ENCODE results near the gene CCDC157. TPM values are rescaled to one million over a fixed set of nuclear protein-coding genes. Genes with fewer than 3 reads are reported as not detected.
A peak's percentile ranks its signal among the peaks of the same experiment; 100 is the strongest.

Gene CCDC157
- total RNA-seq, 4 donors from 2014 or later = 0.99 to 1.9 (median 1.5) TPM

DNA sequence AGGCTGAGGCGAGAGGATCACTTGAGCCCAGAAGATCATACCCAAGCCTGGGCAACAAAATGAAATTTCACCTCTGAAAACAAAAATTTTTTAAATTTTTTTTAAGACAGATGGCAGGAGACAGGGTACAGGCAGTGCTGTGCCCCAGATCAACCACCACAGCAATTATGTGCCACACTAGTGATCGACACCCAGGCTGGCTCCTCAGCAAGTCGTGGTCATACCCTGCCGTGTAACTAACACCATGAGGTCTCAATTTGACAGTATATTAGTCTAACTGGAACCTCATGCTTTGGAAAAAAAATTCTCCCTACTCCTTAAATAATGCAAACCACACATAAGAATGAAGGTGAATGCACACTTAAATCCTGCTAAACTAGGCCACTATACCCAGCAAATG lies 8.4 kb upstream of the CCDC157 start:
- peaks cover 0 to 98% of the 10 kb centered on the region in 2 donors for H3K36me3 ChIP-seq
- no peak overlapping the region for H3K4me3 ChIP-seq
- 67 to 70% methylated on average over 3 to 4 of the region's 4 CpGs for WGBS, 2 donors (ENCODE audit: low coverage in 1 of 2)
- no peaks in the 10 kb centered on the region for H3K9me3 ChIP-seq
- TF ChIP-seq POLR2A (IDR thresholded peaks at IDR 0.05) (no peak), POLR2AphosphoS5 (IDR thresholded peaks at IDR 0.05) (no peak), EP300 (IDR thresholded peaks at IDR 0.05) (no peak)
- TF ChIP-seq, protein P1, sequence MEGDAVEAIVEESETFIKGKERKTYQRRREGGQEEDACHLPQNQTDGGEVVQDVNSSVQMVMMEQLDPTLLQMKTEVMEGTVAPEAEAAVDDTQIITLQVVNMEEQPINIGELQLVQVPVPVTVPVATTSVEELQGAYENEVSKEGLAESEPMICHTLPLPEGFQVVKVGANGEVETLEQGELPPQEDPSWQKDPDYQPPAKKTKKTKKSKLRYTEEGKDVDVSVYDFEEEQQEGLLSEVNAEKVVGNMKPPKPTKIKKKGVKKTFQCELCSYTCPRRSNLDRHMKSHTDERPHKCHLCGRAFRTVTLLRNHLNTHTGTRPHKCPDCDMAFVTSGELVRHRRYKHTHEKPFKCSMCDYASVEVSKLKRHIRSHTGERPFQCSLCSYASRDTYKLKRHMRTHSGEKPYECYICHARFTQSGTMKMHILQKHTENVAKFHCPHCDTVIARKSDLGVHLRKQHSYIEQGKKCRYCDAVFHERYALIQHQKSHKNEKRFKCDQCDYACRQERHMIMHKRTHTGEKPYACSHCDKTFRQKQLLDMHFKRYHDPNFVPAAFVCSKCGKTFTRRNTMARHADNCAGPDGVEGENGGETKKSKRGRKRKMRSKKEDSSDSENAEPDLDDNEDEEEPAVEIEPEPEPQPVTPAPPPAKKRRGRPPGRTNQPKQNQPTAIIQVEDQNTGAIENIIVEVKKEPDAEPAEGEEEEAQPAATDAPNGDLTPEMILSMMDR (IDR thresholded peaks at IDR 0.05) = no peak
- peak overlapping the region in 1 of 4 donors; percentile 22 for H3K27ac ChIP-seq
- no peaks in the 10 kb centered on the region for H3K27me3 ChIP-seq
- no peak for ATAC-seq
- peaks cover 0 to 63% (median 3%) of the 10 kb centered on the region in 3 donors for H3K4me1 ChIP-seq

DNA sequence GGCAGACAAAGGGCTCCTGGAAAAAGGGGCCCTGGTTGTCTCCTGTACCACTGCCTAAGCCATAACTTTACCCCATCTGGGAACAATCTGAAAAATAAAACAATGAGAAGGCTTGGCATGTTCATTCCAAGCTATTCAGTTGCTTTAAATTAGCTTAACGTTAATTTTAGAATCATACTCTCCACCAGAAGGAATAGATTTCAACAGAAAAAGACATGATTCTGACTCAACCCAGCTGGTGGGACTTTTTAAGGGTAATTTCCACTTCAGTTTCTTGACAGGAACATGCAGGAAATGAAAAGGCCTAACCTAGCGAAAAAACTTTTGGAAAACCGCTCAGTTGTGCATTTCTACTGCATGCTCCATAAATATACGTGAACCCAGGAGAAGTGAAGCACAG lies 8.0 kb upstream of the CCDC157 start:
- TF ChIP-seq POLR2AphosphoS5 (IDR thresholded peaks at IDR 0.05) = no peak
- no peak for TF ChIP-seq POLR2A (IDR thresholded peaks at IDR 0.05)
- TF ChIP-seq EP300 (IDR thresholded peaks at IDR 0.05) = no peak
- TF ChIP-seq, protein P1 (IDR thresholded peaks at IDR 0.05) = no peak
- no peak overlapping the region for H3K4me3 ChIP-seq
- peaks cover 0 to 98% of the 10 kb centered on the region in 2 donors for H3K36me3 ChIP-seq
- H3K4me1 ChIP-seq = peaks cover 0 to 63% (median 3%) of the 10 kb centered on the region in 3 donors
- ATAC-seq = no peak
- no peaks in the 10 kb centered on the region for H3K9me3 ChIP-seq
- H3K27ac ChIP-seq = peak overlapping the region in 1 of 4 donors; percentile 22
- WGBS, 2 donors (ENCODE audit: low coverage in 1 of 2) = 55 to 69% methylated on average over 4 of the region's 4 CpGs
- H3K27me3 ChIP-seq = no peaks in the 10 kb centered on the region

DNA sequence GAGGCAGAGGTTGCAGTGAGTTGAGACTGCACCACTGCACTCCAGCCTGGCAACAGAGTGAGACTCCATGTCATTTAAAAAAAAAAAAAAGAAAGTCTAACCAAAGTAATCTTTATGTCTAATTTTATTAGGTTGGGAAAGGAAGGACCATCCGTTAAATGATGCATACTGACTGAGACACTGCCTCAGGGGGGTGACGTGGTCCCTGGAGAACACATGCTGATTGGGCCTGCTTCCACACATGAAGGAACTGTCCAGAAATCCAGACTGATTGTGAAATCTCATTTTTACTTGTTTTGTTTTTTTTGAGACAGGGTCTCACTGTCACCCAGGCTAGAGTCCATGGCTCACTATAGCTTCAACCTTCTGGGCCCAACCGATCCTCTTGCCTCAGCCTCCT lies 5.6 kb upstream of the CCDC157 start:
- H3K36me3 ChIP-seq = peaks cover 0 to 73% of the 10 kb centered on the region in 2 donors
- ATAC-seq = no peak

DNA sequence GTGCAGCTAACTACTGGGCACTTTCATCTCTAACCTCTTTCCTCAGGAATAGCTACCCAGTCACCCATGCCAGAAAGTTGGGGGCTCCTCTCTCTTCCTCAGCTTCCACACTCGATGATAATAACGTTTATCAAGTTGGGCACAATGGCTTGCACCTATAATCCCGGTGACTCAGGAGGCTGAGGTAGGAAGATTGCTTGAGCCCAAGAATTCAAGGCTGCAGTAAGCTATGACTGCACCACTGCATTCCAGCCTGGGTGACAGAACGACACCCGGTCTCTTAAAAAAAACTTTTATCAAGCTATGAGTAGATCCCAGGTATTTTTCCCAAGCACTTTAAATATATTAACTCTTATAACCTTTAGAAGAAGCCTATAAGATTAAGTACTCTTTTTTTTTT lies 2.2 kb upstream of the CCDC157 start:
- no peaks in the 10 kb centered on the region for H3K27me3 ChIP-seq
- H3K4me1 ChIP-seq = peaks cover 9 to 68% (median 22%) of the 10 kb centered on the region in 3 donors
- WGBS, 2 donors (ENCODE audit: low coverage in 1 of 2) = 56 to 69% methylated on average over 3 to 5 of the region's 5 CpGs
- no peaks in the 10 kb centered on the region for H3K9me3 ChIP-seq
- TF ChIP-seq, protein P1 (IDR thresholded peaks at IDR 0.05) = no peak
- TF ChIP-seq POLR2A (IDR thresholded peaks at IDR 0.05) (no peak), POLR2AphosphoS5 (IDR thresholded peaks at IDR 0.05) (no peak), EP300 (IDR thresholded peaks at IDR 0.05) (no peak)
- H3K4me3 ChIP-seq = peak overlapping the region in 1 of 2 donors; percentile 76
- ATAC-seq = no peak
- no peak overlapping the region for H3K27ac ChIP-seq
- peaks cover 0 to 39% of the 10 kb centered on the region in 2 donors for H3K36me3 ChIP-seq

More for the DNA sequence above, 5.6 kb upstream of the CCDC157 start:
- no peak overlapping the region for H3K4me3 ChIP-seq
- no peak overlapping the region for H3K27ac ChIP-seq
- TF ChIP-seq EP300 (IDR thresholded peaks at IDR 0.05) = no peak
- H3K4me1 ChIP-seq = peaks cover 9 to 84% (median 20%) of the 10 kb centered on the region in 3 donors
- no peaks in the 10 kb centered on the region for H3K27me3 ChIP-seq
- no peaks in the 10 kb centered on the region for H3K9me3 ChIP-seq
- 78 to 81% methylated on average over 3 of the region's 3 CpGs for WGBS, 2 donors (ENCODE audit: low coverage in 1 of 2)

DNA sequence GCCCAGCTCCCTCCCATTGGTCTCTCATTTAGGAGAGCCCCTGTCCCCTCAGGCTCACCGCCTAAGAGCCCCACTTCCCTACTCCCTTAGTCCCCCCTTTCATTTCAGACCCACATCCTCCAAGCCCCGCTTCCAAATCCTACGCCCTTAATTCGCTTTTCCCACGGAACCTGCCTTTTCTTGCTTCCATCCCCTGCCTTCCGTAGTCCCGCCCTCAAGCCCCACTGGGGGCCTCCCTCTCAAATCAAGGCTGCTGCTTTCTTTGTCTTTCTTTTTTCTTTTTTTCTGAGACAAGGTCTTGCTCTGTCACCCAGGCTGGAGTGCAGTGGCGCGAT lies 396 bp downstream of the CCDC157 start:
- no peak for ATAC-seq
- Histone ChIP-seq H3K27me3 (no peaks in the 10 kb centered on the region), H3K36me3 (peaks cover 0 to 14% of the 10 kb centered on the region in 2 donors), H3K4me3 (peak overlapping the region; percentile 72 to 76), H3K4me1 (peaks cover 9 to 52% (median 22%) of the 10 kb centered on the region in 3 donors), H3K9me3 (no peaks in the 10 kb centered on the region), H3K27ac (peak overlapping the region in 3 of 4 donors; percentile 95 to 99 (median 96))
- TF ChIP-seq POLR2AphosphoS5 (IDR thresholded peaks at IDR 0.05) (no peak), POLR2A (IDR thresholded peaks at IDR 0.05) (no peak), EP300 (IDR thresholded peaks at IDR 0.05) (no peak)
- TF ChIP-seq, protein P1 (IDR thresholded peaks at IDR 0.05) = no peak
- WGBS, 2 donors (ENCODE audit: low coverage in 1 of 2) = 1 to 2% methylated on average over 9 of the region's 9 CpGs

Data from gastroesophageal sphincter (tissue), 4 donors.